ENCODE measurements around the gene RHEX. TPM values are rescaled to one million over a fixed set of nuclear protein-coding genes. Genes with fewer than 3 reads are reported as not detected.
A peak's percentile ranks its signal among the peaks of the same experiment; 100 is the strongest.

Gene RHEX
- total and polyA plus RNA-seq, 2 of the 13 experiments (the other 11 are each of a cell fraction or from before 2014, with no cell fraction given): 1.4 to 2.7 TPM

GRCh38 chr1:206114692-206115640, 62.0 kb downstream of the RHEX start (continued):
- no peak for TF ChIP-seq ARID4A (CRISPR knock-in tag; IDR thresholded peaks at IDR 0.05; ENCODE audit: borderline replicate concordance)
- 0 out of 2 replicates have a peak, but pooled peaks have one; percentile 25 for TF ChIP-seq MEIS2 (CRISPR knock-in tag; IDR thresholded peaks at IDR 0.05)
- TF ChIP-seq SMARCE1 (IDR thresholded peaks at IDR 0.05; ENCODE audit: borderline replicate concordance): no peak
- TF ChIP-seq PITX1 (CRISPR knock-in tag; IDR thresholded peaks at IDR 0.05): no peak
- TF ChIP-seq ZNF12 (CRISPR knock-in tag; IDR thresholded peaks at IDR 0.05): no peak
- TF ChIP-seq TCF12 (IDR thresholded peaks at IDR 0.05): no peak
- no peak for TF ChIP-seq TCF12 (CRISPR knock-in tag; IDR thresholded peaks at IDR 0.05)
- TF ChIP-seq MLXIP (CRISPR knock-in tag; IDR thresholded peaks at IDR 0.05; ENCODE audit: borderline replicate concordance): no peak
- TF ChIP-seq MED1 (CRISPR knock-in tag; IDR thresholded peaks at IDR 0.05): 0 out of 2 replicates have a peak, but pooled peaks have one; percentile 16
- TF ChIP-seq MAZ (IDR thresholded peaks at IDR 0.05; ENCODE audit: borderline replicate concordance, low read depth, low read length): no peak
- 0 out of 2 replicates have a peak, but pooled peaks have one; percentile 31 for TF ChIP-seq MAZ (CRISPR knock-in tag; IDR thresholded peaks at IDR 0.05; ENCODE audit: low read depth)
- no peak for TF ChIP-seq RFXANK (CRISPR knock-in tag; IDR thresholded peaks at IDR 0.05)
- no peak for TF ChIP-seq ZFP62 (CRISPR knock-in tag; IDR thresholded peaks at IDR 0.05)
- TF ChIP-seq FOXC1 (CRISPR knock-in tag; IDR thresholded peaks at IDR 0.05; ENCODE audit: borderline replicate concordance): no peak
- no peak for TF ChIP-seq KLF9 (CRISPR knock-in tag; IDR thresholded peaks at IDR 0.05; ENCODE audit: low read depth)
- no peak for TF ChIP-seq TFDP2 (CRISPR knock-in tag; IDR thresholded peaks at IDR 0.05)
- no peak for TF ChIP-seq HOXA7 (CRISPR knock-in tag; IDR thresholded peaks at IDR 0.05)
- TF ChIP-seq ZNF276 (CRISPR knock-in tag; IDR thresholded peaks at IDR 0.05; ENCODE audit: low read depth): no peak
- TF ChIP-seq CENPT (CRISPR knock-in tag; IDR thresholded peaks at IDR 0.05; ENCODE audit: low read depth): no peak
- 0 out of 2 replicates have a peak, but pooled peaks have one; percentile 36 for TF ChIP-seq ZNF564 (CRISPR knock-in tag; IDR thresholded peaks at IDR 0.05)

All from HepG2 (cell line).